ENCODE results near the gene KIF11. TPM values are rescaled to one million over a fixed set of nuclear protein-coding genes. Genes with fewer than 3 reads are reported as not detected.

KIF11 gene
- total RNA-seq, 4 donors from 2014 or later: 2.6 to 4.4 (median 3.6) TPM

DNA sequence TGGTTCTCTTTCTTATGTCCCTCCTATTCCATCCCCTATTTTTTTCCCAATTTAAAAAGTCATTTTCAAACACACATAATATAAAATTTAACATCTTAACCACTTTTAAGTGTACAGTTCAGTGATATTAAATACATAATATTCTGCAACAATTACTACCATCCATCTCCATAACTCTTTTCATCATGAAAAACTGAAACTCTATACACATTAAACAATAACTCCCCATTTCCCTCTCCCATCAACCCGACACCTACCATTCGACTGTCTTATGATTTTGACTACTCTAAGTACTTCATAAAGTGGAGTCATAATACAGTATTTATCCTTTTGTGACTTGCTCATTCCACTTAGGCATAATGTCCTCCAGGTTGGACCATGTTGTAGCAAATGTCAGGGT is 2.6 kb downstream of the KIF11 start:
- H3K4me3 ChIP-seq (ENCODE audit: low read depth, poor library complexity, severe bottlenecking): no peak overlapping the region
- no peak for DNase-seq (ENCODE audit: low spot score in 2 of 2)
- intact Hi-C loops (cut with DNase I; ENCODE audit: low total_unique reads): loop anchor here (5.0 kb wide), 1 partner anchor 1813 kb away; no protein-coding TSS in a partner anchor
- 90 to 91% methylated on average over 2 of the region's 2 CpGs for WGBS, 2 donors
- TF ChIP-seq POLR2A (IDR thresholded peaks at IDR 0.05): no peak
- TF ChIP-seq, protein P1, sequence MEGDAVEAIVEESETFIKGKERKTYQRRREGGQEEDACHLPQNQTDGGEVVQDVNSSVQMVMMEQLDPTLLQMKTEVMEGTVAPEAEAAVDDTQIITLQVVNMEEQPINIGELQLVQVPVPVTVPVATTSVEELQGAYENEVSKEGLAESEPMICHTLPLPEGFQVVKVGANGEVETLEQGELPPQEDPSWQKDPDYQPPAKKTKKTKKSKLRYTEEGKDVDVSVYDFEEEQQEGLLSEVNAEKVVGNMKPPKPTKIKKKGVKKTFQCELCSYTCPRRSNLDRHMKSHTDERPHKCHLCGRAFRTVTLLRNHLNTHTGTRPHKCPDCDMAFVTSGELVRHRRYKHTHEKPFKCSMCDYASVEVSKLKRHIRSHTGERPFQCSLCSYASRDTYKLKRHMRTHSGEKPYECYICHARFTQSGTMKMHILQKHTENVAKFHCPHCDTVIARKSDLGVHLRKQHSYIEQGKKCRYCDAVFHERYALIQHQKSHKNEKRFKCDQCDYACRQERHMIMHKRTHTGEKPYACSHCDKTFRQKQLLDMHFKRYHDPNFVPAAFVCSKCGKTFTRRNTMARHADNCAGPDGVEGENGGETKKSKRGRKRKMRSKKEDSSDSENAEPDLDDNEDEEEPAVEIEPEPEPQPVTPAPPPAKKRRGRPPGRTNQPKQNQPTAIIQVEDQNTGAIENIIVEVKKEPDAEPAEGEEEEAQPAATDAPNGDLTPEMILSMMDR (IDR thresholded peaks at IDR 0.05): no peak

DNA sequence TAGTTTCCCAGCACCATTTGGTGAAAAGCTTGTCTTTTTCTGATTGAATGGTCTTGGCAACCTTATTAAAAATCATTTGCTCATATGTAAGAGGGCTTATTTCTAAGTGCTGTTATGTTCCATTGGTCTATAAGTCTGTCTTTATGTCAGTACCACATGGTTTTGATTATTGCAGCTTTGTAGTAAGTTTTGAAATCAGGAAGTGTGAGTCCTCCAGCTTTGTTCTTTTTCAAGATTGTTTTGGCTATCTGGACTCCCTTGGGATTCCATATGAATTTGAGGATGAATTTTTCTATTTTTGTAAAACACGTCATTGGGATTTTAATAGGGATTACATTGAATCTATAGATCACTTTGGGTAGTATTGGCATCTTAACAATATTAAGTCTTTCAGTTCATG is 5.4 kb downstream of the KIF11 start:
- TF ChIP-seq POLR2A (IDR thresholded peaks at IDR 0.05): no peak
- TF ChIP-seq, protein P1 (IDR thresholded peaks at IDR 0.05): no peak
- 83 to 84% methylated on average over 1 of the region's 1 CpG for WGBS, 2 donors
- H3K4me3 ChIP-seq (ENCODE audit: low read depth, poor library complexity, severe bottlenecking): no peak overlapping the region
- intact Hi-C loops (cut with DNase I; ENCODE audit: low total_unique reads): loop anchor here (5.0 kb wide), 1 partner anchor 1816 kb away; no protein-coding TSS in a partner anchor
- no peak for DNase-seq (ENCODE audit: low spot score in 2 of 2)

DNA sequence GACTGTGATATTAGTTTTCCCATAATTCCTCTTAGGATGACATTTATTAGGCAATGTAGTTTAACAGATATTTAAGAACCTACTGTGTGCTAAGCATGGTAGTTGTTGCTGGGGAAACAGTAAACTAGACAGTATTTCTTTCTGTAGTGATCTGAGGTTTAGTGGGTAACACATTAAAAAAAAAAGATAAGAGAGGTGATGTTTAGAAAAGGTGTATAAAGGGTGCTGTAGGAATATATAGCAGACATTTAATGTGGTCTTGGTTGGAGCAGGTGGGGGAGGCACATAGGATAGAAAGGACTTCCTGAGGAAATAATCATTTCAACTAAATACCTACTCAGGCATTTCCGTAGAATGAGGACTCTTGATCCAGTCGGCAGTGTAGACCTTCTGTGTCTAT is 11.9 kb downstream of the KIF11 start:
- TF ChIP-seq, protein P1 (IDR thresholded peaks at IDR 0.05): no peak
- TF ChIP-seq POLR2A (IDR thresholded peaks at IDR 0.05): no peak
- intact Hi-C loops (cut with DNase I; ENCODE audit: low total_unique reads): no loop called here
- no peak for DNase-seq (ENCODE audit: low spot score in 2 of 2)
- no peak overlapping the region for H3K4me3 ChIP-seq (ENCODE audit: low read depth, poor library complexity, severe bottlenecking)
- 84 to 89% methylated on average over 2 of the region's 2 CpGs for whole genome bisulfite sequencing, 2 donors

DNA sequence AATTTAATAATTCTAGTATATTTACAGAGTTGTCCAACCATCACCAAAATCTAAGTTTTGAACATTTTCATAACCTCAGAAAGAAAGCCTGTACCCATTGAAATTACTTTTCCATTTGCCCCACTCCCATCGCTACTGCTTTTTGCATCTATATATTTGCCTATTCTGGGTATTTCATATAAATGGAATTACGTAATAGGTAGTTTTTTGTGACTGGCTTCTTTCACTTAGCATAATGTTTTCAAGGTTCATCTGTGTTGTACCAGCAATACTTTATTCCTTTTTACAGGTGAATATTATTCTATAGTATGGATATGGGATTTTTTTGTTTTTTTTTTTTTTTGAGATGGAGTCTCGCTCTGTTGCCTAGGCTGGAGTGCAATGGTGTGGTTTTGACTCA is 22.6 kb downstream of the KIF11 start:
- TF ChIP-seq, protein P1 (IDR thresholded peaks at IDR 0.05): no peak
- TF ChIP-seq POLR2A (IDR thresholded peaks at IDR 0.05): no peak
- 97 to 99% methylated on average over 3 of the region's 3 CpGs for WGBS, 2 donors
- intact Hi-C loops (cut with DNase I; ENCODE audit: low total_unique reads): no loop called here
- DNase-seq (ENCODE audit: low spot score in 2 of 2): no peak
- no peak overlapping the region for H3K4me3 ChIP-seq (ENCODE audit: low read depth, poor library complexity, severe bottlenecking)

DNA sequence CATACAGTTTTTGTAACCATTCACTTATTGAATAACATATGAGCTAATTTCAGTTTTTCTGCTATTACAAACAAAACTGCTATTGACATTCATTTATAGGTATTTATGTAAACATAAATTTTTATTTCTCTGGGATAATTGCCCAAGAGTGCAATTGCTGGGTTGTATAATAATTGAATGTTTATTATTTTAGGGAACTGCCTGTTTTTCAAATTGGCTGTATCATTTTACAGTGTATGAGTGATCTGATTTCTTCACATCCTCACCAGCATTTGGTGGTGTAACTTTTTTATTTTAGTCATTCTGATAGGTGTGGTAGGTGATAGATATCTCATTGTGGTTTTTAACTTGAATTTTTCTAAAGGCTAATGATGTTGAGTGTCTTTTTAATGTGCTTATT is 26.4 kb downstream of the KIF11 start:
- intact Hi-C loops (cut with DNase I; ENCODE audit: low total_unique reads): no loop called here
- no peak overlapping the region for H3K4me3 ChIP-seq (ENCODE audit: low read depth, poor library complexity, severe bottlenecking)
- TF ChIP-seq POLR2A (IDR thresholded peaks at IDR 0.05): no peak
- TF ChIP-seq, protein P1 (IDR thresholded peaks at IDR 0.05): no peak
- no peak for DNase-seq (ENCODE audit: low spot score in 2 of 2)

DNA sequence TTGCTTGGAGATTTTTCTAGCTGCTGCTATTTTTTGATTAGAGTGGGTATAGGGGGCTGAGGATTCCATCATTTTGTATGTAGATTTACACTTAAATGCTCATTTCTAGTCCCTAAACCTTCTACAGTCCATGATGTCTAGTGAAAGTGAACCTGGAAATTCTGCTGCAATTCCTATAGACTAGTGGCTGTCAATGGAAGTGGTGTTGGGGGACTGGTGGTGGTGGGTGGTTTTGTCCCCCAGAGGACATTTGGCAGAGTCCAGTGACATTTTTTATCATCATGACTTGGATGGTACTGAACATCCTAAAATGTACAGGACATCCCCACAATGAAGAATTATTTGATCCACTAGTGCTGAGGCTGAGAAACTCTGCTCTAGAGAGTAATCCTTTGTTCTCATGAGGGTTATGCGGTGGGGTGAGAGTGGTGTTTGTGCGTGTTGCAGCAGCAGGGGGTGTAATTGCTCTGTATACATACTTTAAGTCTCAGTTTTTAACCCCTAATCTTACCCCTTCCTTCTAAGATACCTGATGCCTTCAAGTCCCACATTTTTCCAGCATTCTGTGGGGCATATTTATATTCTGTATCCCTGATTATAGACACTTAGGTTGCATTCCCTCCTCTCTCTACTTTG is 35.0 kb downstream of the KIF11 start:
- intact Hi-C loops (cut with DNase I; ENCODE audit: low total_unique reads): no loop called here
- DNase-seq (ENCODE audit: low spot score in 2 of 2): no peak
- WGBS, 2 donors: 76 to 94% methylated on average over 2 of the region's 2 CpGs

More for the DNA sequence above, 35.0 kb downstream of the KIF11 start:
- no peak overlapping the region for H3K4me3 ChIP-seq (ENCODE audit: low read depth, poor library complexity, severe bottlenecking)
- no peak for TF ChIP-seq POLR2A (IDR thresholded peaks at IDR 0.05)
- TF ChIP-seq, protein P1 (IDR thresholded peaks at IDR 0.05): no peak
